ENCODE data around the gene H6PD.

The H6PD gene

GRCh38 chr1:9229549-9229948 is 5.0 kb upstream of the H6PD start:
- TF ChIP-seq CTCF (IDR thresholded peaks at IDR 0.05): no peak

GRCh38 chr1:9230869-9231533 is 3.6 kb upstream of the H6PD start:
- no peak for TF ChIP-seq CTCF (IDR thresholded peaks at IDR 0.05)

GRCh38 chr1:9231648-9232332 is 2.8 kb upstream of the H6PD start:
- TF ChIP-seq CTCF (IDR thresholded peaks at IDR 0.05): no peak

- TF ChIP-seq CTCF (IDR thresholded peaks at IDR 0.05): no peak
These were observed 1.2 kb upstream of the H6PD start for GRCh38 chr1:9233241-9233941.

GRCh38 chr1:9233942-9234222 is 692 bp upstream of the H6PD start:
- TF ChIP-seq CTCF (IDR thresholded peaks at IDR 0.05): no peak

GRCh38 chr1:9235096-9235459 is 504 bp downstream of the H6PD start:
- no peak for TF ChIP-seq CTCF (IDR thresholded peaks at IDR 0.05)

- no peak for TF ChIP-seq CTCF (IDR thresholded peaks at IDR 0.05)
These were observed 986 bp downstream of the H6PD start for GRCh38 chr1:9235560-9235959.
